IMR-90 (cell line): Measurements from ENCODE around the gene EIF4A2. TPM values are rescaled to one million over a fixed set of nuclear protein-coding genes. Genes with fewer than 3 reads are reported as not detected.

ENCODE experiments used
- ATAC-seq: fragments of 200-7000 bp; cut with Tn5 transposase; 2 replicates; pipeline ENCODE4 v1.9.1; 2020; ENCODE audit warnings: low read depth, mild to moderate bottlenecking, moderate library complexity
- BruUV-seq: library from RNA; stranded (reverse); fragments of 400-500 nt; replicated peaks from 2 replicates; lab custom pipeline; 2021; lab: Mats Ljungman, UMichigan
- CTCF ChIA-PET: fragments of 300-600 bp; formaldehyde crosslinking; extraction: SDS; loops from one replicate; lab custom pipeline; 2021; ENCODE audit warnings: antibody characterized with exemption; lab: Yijun Ruan, JAX
- POLR2A ChIA-PET: fragments of 300-600 bp; sonication (Branson Sonifier 250); formaldehyde crosslinking; loops from one replicate; lab custom pipeline; 2022; ENCODE audit warnings: antibody characterized with exemption; ENCODE audit not compliant: unreplicated experiment; lab: Charles Lee
- DNase-seq: peaks from one replicate; pipeline ENCODE4 v3.0.0; 2013
- H2AFZ ChIP-seq: replicated peaks from 2 replicates; pipeline ENCODE3; 2013; ENCODE audit warnings: low read length, mild to moderate bottlenecking; ENCODE audit not compliant: poor library complexity
- H2AK5ac ChIP-seq: 2 replicates; pipeline ENCODE4 v1.6.1; 2013; ENCODE audit warnings: low read depth, low read length, inconsistent platforms
- H2AK9ac ChIP-seq: replicated peaks from 2 replicates; pipeline ENCODE3; 2013; ENCODE audit warnings: mild to moderate bottlenecking, low read depth, low read length, moderate library complexity; ENCODE audit not compliant: poor library complexity
- H2BK120ac ChIP-seq: 2 replicates; pipeline ENCODE4 v1.6.1; 2013; ENCODE audit warnings: low read depth, low read length, inconsistent platforms
- H2BK15ac ChIP-seq: 3 replicates; pipeline ENCODE4 v1.6.1; 2013; ENCODE audit warnings: low read depth, low read length, inconsistent platforms
- H2BK20ac ChIP-seq: 2 replicates; pipeline ENCODE4 v1.6.1; 2013; ENCODE audit warnings: low read depth, mild to moderate bottlenecking, inconsistent platforms, low read length, moderate library complexity
- H2BK5ac ChIP-seq: 2 replicates; pipeline ENCODE4 v1.6.1; 2013; ENCODE audit warnings: mild to moderate bottlenecking, low read depth, low read length, inconsistent platforms; ENCODE audit not compliant: poor library complexity, severe bottlenecking
- H3K14ac ChIP-seq: replicated peaks from 2 replicates; pipeline ENCODE4 v1.6.1; 2013; ENCODE audit warnings: low read depth, low read length, inconsistent platforms
- H3K18ac ChIP-seq: 2 replicates; pipeline ENCODE4 v1.6.1; 2013; ENCODE audit warnings: low read depth, low read length, control low read depth
- H3K23ac ChIP-seq: 2 replicates; pipeline ENCODE4 v1.6.1; 2013; ENCODE audit warnings: low read depth, low read length, inconsistent platforms
- H3K27ac ChIP-seq: 2 replicates; pipeline ENCODE4 v1.5.1; 2013; ENCODE audit warnings: mild to moderate bottlenecking, control low read depth, low read length; ENCODE audit not compliant: insufficient read depth
- H3K27me3 ChIP-seq: 2 replicates; pipeline ENCODE4 v1.6.1; 2013; ENCODE audit warnings: low read length; ENCODE audit not compliant: control insufficient read depth, insufficient read depth
- H3K36me3 ChIP-seq: 2 replicates; pipeline ENCODE4 v1.6.1; 2013; ENCODE audit warnings: low read length, mixed read lengths; ENCODE audit not compliant: control insufficient read depth, insufficient read depth
- H3K4ac ChIP-seq: 2 replicates; pipeline ENCODE4 v1.6.1; 2013; ENCODE audit warnings: low read depth, low read length, inconsistent platforms
- H3K4me1 ChIP-seq: 2 replicates; pipeline ENCODE4 v1.6.1; 2013; ENCODE audit warnings: low read length, mixed read lengths; ENCODE audit not compliant: control insufficient read depth, insufficient read depth
- H3K4me2 ChIP-seq: 2 replicates; pipeline ENCODE4 v1.6.1; 2013; ENCODE audit warnings: low read depth, mild to moderate bottlenecking, control low read depth, low read length, moderate library complexity
- H3K4me3 ChIP-seq: 2 replicates; pipeline ENCODE4 v1.5.1; 2013; ENCODE audit warnings: low read depth, mild to moderate bottlenecking, control low read depth, low read length, moderate library complexity; ENCODE audit not compliant: insufficient read depth
- H3K56ac ChIP-seq: 2 replicates; pipeline ENCODE4 v1.6.1; 2013; ENCODE audit warnings: low read length, inconsistent platforms; ENCODE audit not compliant: insufficient read depth; ENCODE audit errors: extremely low read depth
- H3K79me1 ChIP-seq, 2 experiments: 2 replicates each; pipeline ENCODE4 v1.6.1; 2013; ENCODE audit warnings: low read length in 2 of 2, inconsistent platforms in 1 of 2, low read depth in 1 of 2
- H3K9ac ChIP-seq: 2 replicates; pipeline ENCODE4 v1.6.1; 2013; ENCODE audit warnings: low read depth, low read length, control low read depth
- H3K9me1 ChIP-seq: 2 replicates; pipeline ENCODE4 v1.6.1; 2013; ENCODE audit warnings: low read length, inconsistent platforms; ENCODE audit not compliant: insufficient read depth
- H3K9me3 ChIP-seq: 2 replicates; pipeline ENCODE4 v1.6.1; 2013; ENCODE audit warnings: low read length; ENCODE audit not compliant: control insufficient read depth, insufficient read depth
- H4K20me1 ChIP-seq: 2 replicates; pipeline ENCODE4 v1.6.1; 2013; ENCODE audit warnings: low read length, inconsistent platforms; ENCODE audit not compliant: insufficient read depth
- H4K5ac ChIP-seq: 2 replicates; pipeline ENCODE4 v1.6.1; 2013; ENCODE audit warnings: mild to moderate bottlenecking, low read depth, low read length, control low read depth
- H4K8ac ChIP-seq, 2 experiments: 2 replicates each; pipeline ENCODE4 v1.6.1; 2013; ENCODE audit warnings: low read depth in 2 of 2, low read length in 2 of 2, control low read depth in 1 of 2, inconsistent platforms in 1 of 2
- H4K91ac ChIP-seq: 2 replicates; pipeline ENCODE4 v1.6.1; 2013; ENCODE audit warnings: low read depth, low read length, inconsistent platforms; ENCODE audit not compliant: insufficient read depth
- CEBPB ChIP-seq: IDR thresholded peaks from 2 replicates; pipeline ENCODE4 v1.6.1; 2012; ENCODE audit warnings: low read depth, low read length, improper control_type of control experiment
- CTCF ChIP-seq: conservative IDR thresholded peaks from 2 replicates; pipeline ENCODE4 v1.5.1; 2012; ENCODE audit warnings: mild to moderate bottlenecking, low read depth, low read length, improper control_type of control experiment
- FOS ChIP-seq: fragments of 150-350 bp; IDR thresholded peaks from 2 replicates; pipeline ENCODE4 v1.6.1; 2016; ENCODE audit warnings: low read depth, low read length
- MAFK ChIP-seq: IDR thresholded peaks from 2 replicates; pipeline ENCODE4 v1.6.1; 2012; ENCODE audit warnings: low read depth, low read length, improper control_type of control experiment
- MAZ ChIP-seq: IDR thresholded peaks from 2 replicates; pipeline ENCODE4 v1.6.1; 2012; ENCODE audit warnings: low read depth, mild to moderate bottlenecking, low read length, improper control_type of control experiment, moderate library complexity, borderline replicate concordance
- MXI1 ChIP-seq: IDR thresholded peaks from 2 replicates; pipeline ENCODE4 v1.6.1; 2012; ENCODE audit warnings: low read depth, mild to moderate bottlenecking, low read length, moderate library complexity, borderline replicate concordance
- POLR2A ChIP-seq: IDR thresholded peaks from 2 replicates; pipeline ENCODE4 v1.6.1; 2012; ENCODE audit warnings: mild to moderate bottlenecking, low read depth, low read length
- RAD21 ChIP-seq: IDR thresholded peaks from 2 replicates; pipeline ENCODE4 v1.6.1; 2012; ENCODE audit warnings: low read length, improper control_type of control experiment
- RCOR1 ChIP-seq: IDR thresholded peaks from 2 replicates; pipeline ENCODE4 v1.6.1; 2012; ENCODE audit warnings: mild to moderate bottlenecking, low read length, improper control_type of control experiment; ENCODE audit not compliant: insufficient replicate concordance
- WGBS, 2 experiments: methylation state at CpG; one replicate each; pipeline versions ENCODE4 v1.1.5 to v1.1.7; 2013; ENCODE audit warnings: missing lambda C conversion rate in 2 of 2; ENCODE audit not compliant: insufficient read length in 1 of 2; ENCODE audit errors: extremely low coverage in 2 of 2; 5-methylcytosine and 5-hydroxymethylcytosine counted together
- dilution Hi-C: fragments of 300-500 bp; cut with HindIII; formaldehyde crosslinking; loops from one replicate; pipeline ENCODE4 v1.14.3; 2018; ENCODE audit warnings: low sequenced_read_pairs; ENCODE audit not compliant: unreplicated experiment
- in situ Hi-C: fragments of 300-500 bp; cut with MboI; formaldehyde crosslinking; loops from 3 replicates; pipeline ENCODE4 v1.14.3; 2019; ENCODE audit warnings: low sequenced_read_pairs, inconsistent platforms, mixed read lengths
- intact Hi-C: fragments of 100-400 bp; cut with micrococcal nuclease; formaldehyde crosslinking; loops from 2 replicates; pipeline ENCODE4 v1.10.0; 2022
- polyA plus RNA-seq, 3 experiments: library from polyadenylated mRNA; depleted of rRNA; stranded (reverse); fragments of >200 nt; gene quantifications; 2 replicates each; pipeline ENCODE4 v1.2.3, GENCODE V29; 2012; ENCODE audit warnings: low replicate concordance in 1 of 3
- total RNA-seq: library from RNA; depleted of rRNA; stranded (reverse); fragments of >200 nt; gene quantifications from 2 replicates; pipeline ENCODE4 v1.2.3, GENCODE V29; 2012
- TF ChIP-seq, protein P1 (sequence below): fragments of 150-350 bp; IDR thresholded peaks from 2 replicates; pipeline ENCODE4 v1.6.1; 2017; ENCODE audit warnings: mild to moderate bottlenecking, antibody characterized with exemption, low read length, low read depth
- TF ChIP-seq, protein P2 (sequence below): fragments of 150-350 bp; IDR thresholded peaks from 2 replicates; pipeline ENCODE4 v1.6.1; 2016; ENCODE audit warnings: low read depth, mild to moderate bottlenecking, low read length, moderate library complexity, borderline replicate concordance

Gene EIF4A2
- total and polyA plus RNA-seq, 2 of the 4 experiments (the other 2 are of a cell fraction): 310 to 320 TPM

DNA sequence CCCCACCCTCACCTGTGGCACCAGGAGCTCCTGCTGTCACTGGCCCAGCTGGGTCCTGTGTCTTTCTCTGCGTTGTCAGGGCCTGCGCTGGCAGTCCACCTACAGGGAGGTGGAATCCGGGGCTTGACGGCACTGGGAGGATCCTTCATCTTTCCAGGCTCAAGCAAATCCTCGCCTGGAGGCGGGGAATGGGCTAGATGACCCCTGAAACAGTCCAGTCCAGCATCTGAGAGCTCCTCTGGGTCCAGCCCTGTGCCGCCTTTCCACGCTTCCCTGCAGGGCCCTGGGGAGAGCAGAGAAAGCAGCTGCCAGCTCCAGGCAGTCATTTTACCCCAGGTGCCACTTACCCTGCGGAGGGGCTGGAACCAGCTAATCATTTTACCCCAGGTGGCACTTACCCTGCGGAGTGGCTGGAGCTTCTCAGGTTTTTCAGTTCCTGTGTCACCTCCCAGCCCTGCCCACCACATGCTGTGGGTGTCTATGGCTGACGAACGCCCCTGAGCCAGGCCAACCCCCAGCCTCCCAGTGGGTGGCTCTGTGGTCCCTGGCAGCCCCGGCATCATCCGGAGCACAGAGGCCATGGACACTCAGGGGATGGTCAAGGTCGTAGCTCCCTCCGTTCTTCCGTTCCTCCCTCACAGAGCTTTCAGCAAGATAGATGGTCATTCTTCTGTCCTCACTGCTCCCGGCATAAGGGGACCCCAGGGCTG, 41.2 kb downstream of the EIF4A2 start (continued):
- TF ChIP-seq, protein P1, sequence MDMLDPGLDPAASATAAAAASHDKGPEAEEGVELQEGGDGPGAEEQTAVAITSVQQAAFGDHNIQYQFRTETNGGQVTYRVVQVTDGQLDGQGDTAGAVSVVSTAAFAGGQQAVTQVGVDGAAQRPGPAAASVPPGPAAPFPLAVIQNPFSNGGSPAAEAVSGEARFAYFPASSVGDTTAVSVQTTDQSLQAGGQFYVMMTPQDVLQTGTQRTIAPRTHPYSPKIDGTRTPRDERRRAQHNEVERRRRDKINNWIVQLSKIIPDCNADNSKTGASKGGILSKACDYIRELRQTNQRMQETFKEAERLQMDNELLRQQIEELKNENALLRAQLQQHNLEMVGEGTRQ: no peak
- no peak for TF ChIP-seq MAFK

DNA sequence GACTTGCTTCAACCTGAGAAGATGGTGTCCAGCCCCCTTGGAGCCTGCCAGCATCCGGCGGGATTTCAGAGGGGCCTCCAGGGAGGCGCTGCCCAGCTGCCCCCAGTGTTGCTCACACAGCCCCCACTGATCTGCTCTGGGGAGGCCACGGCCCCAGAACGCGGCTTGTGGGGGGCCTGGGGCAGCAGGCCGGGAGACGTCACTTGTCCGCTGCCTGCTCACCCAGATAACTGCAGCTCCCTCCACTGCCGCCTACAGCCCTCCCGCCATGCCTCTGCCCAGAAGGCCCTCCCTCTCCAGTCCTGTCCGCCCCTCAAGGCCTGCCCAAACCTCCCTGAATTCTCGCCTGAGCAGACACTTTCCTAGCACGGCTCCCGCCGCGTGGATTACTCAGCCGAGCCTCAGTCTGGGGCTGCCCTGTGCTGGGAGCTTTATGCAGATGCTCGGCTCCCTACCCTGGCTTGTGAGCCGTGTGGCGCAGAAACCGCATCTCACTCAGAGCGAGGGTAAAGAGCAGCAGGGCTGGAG, 42.0 kb downstream of the EIF4A2 start:
- H2BK20ac ChIP-seq: peak overlapping the region; percentile 58; the same call in 1 of the 2 replicates
- dilution Hi-C loops: no loop called here
- H2AK5ac ChIP-seq: no peak overlapping the region
- BruUV-seq: no TSS peak
- no peaks in the 10 kb centered on the region for H3K9me3 ChIP-seq
- H2BK120ac ChIP-seq: peak overlapping the region; percentile 50; the same call in 1 of the 2 replicates
- in situ Hi-C loops: no loop called here
- ATAC-seq (peak; percentile 61), DNase-seq (peak; percentile 77)
- peak overlapping the region; percentile 12 for H2BK5ac ChIP-seq
- H2AK9ac ChIP-seq: no peak overlapping the region
- H3K9me1 ChIP-seq: no peaks in the 10 kb centered on the region; the same call in 1 of the 2 replicates
- peak overlapping the region; percentile 29; the same call in 1 of the 2 replicates for H3K23ac ChIP-seq
- no peak overlapping the region for H3K18ac ChIP-seq
- no peak overlapping the region for H3K56ac ChIP-seq
- peaks cover 15% of the 10 kb centered on the region for H3K4me1 ChIP-seq
- peak overlapping the region; percentile 7; the same call in 1 of the 2 replicates for H4K5ac ChIP-seq
- H4K20me1 ChIP-seq: no peaks in the 10 kb centered on the region
- ChIA-PET CTCF (interaction anchor here (0.6 to 0.8 kb wide), 2 partner anchors 209 to 285 kb away, joined by 3 to 11 read pairs; no protein-coding TSS in a partner anchor), POLR2A (no interaction called here)
- peak overlapping the region; percentile 1; the same call in 1 of the 2 replicates for H3K4me2 ChIP-seq
- 0 out of 2 replicates have a peak overlapping the region, but pooled peaks have one; percentile 19 for H3K14ac ChIP-seq
- 8% methylated on average over 8 of the region's 23 CpGs; no CpG with 5 or more reads in 1 of the 2 experiments for WGBS, 2 experiments
- peaks cover 16% of the 10 kb centered on the region for H3K27me3 ChIP-seq
- peak overlapping the region in 1 of 2 experiments; percentile 60; a peak in 1 of 4 replicates for H4K8ac ChIP-seq
- peak overlapping the region; percentile 4; the same call in 1 of the 2 replicates for H4K91ac ChIP-seq
- peaks cover 0 to 11% of the 10 kb centered on the region in 2 experiments; a peak in 2 of 4 replicates for H3K79me1 ChIP-seq
- no peaks in the 10 kb centered on the region for H3K36me3 ChIP-seq
- H3K9ac ChIP-seq: no peak overlapping the region
- no peak overlapping the region for H3K27ac ChIP-seq
- H3K4me3 ChIP-seq: no peak overlapping the region
- peak overlapping the region; percentile 70 for H3K4ac ChIP-seq
- intact Hi-C loops: loop anchor here (10.0 kb wide), 1 partner anchor 561 kb away; no protein-coding TSS in a partner anchor
- peak overlapping the region; percentile 91 for H2AFZ ChIP-seq
- no peak overlapping the region for H2BK15ac ChIP-seq
- TF ChIP-seq RCOR1: no peak
- no peak for TF ChIP-seq POLR2A
- TF ChIP-seq FOS: no peak
- TF ChIP-seq CTCF: no peak
- no peak for TF ChIP-seq CEBPB
- TF ChIP-seq, protein P2, sequence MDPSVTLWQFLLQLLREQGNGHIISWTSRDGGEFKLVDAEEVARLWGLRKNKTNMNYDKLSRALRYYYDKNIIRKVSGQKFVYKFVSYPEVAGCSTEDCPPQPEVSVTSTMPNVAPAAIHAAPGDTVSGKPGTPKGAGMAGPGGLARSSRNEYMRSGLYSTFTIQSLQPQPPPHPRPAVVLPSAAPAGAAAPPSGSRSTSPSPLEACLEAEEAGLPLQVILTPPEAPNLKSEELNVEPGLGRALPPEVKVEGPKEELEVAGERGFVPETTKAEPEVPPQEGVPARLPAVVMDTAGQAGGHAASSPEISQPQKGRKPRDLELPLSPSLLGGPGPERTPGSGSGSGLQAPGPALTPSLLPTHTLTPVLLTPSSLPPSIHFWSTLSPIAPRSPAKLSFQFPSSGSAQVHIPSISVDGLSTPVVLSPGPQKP: no peak
- no peak for TF ChIP-seq RAD21
- no peak for TF ChIP-seq MAZ
- TF ChIP-seq MXI1: peak; percentile 33; the same call in 1 of the 2 replicates
